GM19397 (cell line): ENCODE results near the gene DNAH6.

Experiments used
- ATAC-seq: cut with Tn5 transposase; IDR thresholded peaks from one replicate; pipeline ENCODE4 v1.9.1; 2021; ENCODE audit warnings: mild to moderate bottlenecking, moderate library complexity; ENCODE audit not compliant: unreplicated experiment

Gene DNAH6

DNA sequence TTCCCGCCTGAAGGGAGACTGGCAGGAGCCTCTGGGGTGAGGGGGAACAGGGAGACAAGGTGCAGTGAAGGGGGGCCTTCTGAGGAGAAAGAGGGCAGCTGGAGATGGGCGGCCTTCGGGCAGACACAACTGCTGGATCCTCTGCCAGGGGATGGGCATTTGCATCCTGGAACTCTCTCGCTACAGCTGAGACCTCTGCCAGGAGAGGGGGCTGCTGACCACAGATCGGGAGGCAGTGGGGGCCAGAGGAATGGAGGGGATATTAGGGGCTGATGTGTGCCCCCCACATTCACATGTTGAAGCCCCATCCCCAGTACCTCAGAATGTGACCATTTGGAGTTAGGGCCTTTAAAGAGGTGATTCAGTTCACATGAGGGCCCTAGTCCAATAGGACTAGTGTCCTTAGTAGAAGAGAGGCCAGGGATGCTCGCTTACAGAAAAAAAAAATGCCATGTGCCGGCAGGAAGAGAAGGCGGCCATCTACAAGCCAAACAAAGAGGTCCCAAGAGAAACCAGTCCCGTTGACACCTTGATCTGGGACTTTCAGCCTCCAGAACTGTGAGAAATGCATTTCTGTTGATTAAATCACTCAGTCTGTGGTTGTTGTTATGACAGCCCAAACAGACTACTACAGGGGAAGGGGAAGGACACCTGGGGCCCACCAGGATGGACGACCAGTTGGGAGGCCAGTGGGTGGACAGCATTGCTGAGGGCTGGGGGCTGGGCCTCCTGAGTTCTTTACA is 314.6 kb downstream of the DNAH6 start:
- ATAC-seq, result no peak

DNA sequence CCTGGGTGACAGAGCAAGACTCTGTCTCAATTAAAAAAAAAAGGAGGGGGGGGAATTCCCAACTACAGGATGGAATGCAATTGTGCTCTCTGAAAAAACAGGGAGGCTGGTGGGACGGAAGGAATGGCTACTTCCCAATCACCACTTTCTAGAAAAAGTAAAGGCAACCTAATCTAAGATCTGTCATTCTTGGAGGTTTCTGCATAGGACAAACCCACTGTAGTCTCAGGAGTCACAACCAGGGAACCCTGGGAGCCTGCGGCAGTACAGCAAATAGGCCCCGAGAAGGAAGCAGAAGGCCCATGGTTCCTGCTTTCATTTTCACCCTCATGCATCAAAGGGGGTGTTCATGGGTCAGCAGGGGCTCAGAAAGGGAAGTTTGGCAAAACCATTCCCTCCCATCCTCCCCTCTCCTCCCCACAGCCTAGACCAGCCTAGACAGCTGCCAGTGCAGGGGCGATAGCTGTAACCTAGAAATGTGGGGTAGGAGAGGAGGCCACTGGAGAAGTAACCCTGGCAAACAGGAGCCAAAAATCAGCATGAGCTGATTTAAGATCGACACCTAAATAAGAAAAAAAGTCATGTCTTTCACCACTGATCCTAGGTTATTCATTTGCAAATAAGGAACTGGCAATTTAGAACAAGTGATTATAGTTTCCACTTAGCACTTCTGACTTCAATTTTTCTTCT is 316.6 kb downstream of the DNAH6 start:
- ATAC-seq, result peak; percentile 78

DNA sequence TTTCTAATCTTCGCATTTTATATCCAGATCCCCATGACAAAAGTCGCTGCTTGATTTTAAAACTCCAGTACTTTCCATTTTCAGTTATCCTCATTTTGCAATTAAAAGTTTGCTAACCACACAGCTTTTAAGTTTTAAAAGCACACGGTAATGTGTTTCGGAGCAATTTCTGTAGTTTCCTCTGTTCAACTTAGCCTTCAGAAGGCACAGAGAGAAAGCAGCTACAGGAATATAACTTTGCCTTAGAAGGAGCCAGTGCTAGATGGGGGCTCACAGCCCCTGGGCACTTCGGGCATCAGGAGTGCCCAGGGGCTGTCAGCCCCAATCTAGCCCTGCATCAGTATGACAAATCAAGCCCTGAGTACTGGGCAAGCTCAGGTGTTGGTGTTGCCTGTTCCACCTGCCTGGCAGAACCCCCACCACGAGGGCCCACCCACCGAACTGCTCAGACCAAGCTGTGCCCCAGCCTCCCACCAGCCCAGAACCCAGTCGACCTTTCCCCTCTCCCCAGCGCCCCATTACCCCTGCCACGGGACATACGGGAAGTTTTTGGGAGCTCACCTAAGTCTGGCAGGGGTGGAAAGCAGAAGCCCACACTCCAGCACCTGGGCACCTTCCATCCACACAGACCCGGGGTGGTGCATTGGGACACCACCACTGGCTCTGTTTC is 317.3 kb downstream of the DNAH6 start:
- ATAC-seq, result no peak

DNA sequence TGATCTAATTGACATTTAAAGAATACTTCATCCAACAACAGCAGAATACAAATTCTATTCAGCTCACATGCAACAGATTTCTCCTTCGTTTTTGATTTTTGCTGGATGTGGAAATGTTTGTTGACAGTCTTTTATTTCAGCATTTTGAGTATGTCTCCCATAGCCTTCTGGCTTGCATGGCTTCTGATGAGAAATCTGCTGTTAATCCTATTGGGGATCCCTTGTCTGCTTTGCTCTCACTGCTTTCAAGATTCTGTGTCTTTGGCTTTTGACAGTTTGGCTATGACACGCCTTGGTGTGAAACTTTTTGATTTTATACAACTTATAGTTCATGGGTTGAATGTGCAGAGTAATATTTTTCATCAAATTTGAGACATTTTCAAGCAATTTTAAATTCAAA is 319.9 kb downstream of the DNAH6 start:
- ATAC-seq, result no peak

DNA sequence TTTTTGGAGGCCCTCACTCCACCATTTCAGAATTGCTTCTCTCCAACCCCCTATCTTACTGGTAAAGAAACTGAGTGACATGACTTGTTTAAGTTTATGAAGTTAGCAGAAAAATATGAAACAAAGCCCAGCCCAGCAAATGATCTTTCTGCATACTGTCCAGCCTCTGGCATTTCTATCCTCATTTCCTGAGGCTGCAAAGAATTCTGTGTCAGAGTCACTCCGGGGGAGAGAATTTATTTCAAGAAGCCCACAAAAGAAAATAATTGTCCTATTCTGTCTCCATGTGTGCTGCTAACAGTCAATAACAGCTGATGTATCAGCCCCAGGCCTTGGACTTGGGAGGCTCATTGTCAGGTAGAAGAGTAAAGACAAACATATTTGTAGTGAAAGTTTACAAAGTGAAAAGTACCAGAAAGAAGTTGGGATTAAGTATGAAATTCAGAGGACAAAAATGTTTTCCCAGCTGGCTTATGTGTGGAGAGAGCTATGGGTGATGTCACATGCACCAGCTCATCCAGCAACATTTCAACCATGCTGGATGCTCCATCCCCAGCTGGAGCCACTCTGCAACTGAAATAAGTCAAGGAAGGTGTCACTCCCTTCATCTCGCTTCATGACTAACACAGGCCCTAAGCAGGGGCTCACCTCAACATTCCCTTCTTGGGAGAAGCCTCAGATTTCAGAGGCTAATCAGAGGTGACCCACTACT is 322.3 kb downstream of the DNAH6 start:
- no peak for ATAC-seq

DNA sequence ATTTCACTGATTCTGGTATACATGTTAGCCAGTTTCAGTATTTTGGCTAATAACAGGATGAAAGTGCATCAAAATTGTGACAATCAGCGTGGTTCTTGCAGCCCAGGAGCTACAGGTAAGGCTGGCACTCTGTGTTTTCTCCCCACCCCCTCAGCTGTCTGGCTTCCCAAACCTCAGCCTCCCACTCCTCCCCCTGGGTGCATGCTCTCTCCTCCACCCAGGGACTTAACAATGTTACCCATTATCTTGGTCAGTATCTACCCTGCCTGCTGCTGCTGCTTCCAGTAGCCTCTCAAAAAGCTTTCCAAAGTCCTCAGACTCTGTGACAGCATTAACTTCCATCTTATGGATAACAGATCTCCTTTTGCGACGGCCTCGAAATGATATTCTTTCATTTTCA is 323.6 kb downstream of the DNAH6 start:
- ATAC-seq, result no peak

DNA sequence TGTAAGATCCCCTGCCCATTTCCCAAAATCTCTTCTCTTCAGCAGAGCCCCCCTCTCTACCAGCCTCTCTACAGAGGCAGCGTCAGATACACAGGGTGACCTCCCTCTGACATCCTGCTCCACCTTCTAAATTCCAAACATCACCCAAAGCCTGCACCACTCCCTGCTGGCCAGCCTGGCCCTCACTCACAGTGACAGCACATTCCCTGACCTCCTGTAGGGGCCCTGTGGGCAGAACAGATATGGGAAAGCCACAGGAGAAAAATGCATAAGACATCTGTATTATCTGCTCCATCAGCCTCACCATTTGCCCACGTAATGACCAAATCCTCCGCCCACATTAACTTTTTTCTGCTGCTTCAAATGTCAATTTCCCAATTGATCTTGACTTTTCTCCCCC is 324.0 kb downstream of the DNAH6 start:
- ATAC-seq, result no peak

DNA sequence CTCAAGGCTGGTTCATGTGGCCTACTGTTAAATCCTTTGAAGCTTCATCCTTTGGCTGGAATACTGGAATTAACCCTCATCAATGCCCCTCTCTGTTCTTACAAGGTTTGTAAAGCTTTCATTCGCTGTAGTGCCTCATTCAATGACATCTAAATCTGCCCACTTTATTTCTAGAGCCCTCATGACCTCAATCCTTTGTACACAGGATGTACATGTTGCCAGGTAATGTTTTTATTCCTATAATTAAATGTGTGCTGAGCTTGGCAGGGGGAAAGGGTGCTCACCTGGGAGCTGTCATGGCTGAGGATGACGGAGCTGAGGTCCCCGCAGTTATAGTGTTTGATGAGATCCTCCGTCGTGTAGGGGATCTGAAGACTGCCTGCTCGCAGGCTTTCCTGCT is 325.3 kb downstream of the DNAH6 start:
- no peak for ATAC-seq

DNA sequence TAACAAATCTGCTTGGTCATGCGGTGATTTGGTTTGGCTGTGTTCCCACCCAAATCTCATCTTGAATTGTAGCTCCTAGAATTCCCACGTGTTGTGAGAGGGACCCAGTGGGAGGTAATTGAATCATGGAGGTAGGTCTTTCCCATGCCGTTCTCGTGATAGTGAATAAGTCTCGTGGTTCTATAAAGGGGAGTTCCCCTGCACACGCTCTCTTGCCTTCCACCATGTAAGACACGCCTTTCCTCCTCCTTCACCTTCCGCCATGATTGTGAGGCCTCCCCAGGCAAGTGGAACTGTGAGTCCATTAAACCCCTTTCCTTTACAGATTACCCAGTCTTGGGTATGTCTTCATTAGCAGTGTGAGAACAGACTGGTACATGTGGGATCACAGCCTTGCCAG is 327.8 kb downstream of the DNAH6 start:
- no peak for ATAC-seq

DNA sequence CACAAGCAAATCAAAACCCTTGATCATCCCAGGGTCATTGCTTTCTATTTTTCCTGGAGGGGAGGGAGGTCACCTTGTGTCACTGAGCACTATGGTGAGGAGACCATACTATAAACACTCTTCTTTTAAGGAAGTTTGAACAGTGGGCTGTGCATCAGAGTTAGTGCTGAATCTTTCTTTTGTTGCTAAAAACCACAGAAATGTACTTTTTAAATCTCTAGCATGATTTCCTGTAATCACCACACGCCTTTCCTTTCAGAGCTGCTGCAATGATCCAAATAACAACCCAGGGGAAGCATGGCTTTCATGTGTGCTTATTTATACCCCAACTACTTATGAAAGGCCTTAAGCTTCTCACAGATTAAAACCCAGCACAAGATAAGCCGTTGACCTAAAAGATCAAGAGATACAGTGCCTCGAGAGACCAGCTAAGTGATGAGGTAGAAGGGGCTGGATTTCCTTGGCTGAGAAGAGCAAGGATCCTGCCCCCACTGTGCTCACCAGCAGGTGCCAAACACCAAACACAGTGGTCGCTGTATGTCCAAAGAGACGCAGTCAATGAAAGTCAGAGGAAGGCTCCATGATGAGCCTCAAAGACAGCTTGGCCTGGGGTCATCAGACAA is 329.9 kb downstream of the DNAH6 start:
- no peak for ATAC-seq

DNA sequence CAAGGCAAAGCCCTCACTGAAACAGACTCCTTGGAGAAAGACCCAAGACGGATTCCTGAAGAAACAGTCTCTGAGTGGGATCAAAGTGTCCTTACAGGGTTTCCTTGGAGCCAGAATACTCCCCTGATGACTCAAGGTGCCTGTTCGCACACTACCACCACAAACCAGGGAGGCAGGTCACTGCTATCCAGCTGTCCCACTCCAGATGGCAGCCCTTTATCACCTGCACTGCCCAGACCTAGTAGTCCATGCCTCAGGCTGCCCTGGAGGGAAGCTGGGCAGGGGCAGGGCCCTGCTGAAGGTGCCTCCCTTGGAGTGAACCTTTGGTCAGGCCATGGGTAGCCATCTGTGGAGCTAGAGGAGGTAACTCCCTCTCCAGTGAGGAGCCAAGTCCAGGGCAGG is 330.4 kb downstream of the DNAH6 start:
- ATAC-seq, result no peak

DNA sequence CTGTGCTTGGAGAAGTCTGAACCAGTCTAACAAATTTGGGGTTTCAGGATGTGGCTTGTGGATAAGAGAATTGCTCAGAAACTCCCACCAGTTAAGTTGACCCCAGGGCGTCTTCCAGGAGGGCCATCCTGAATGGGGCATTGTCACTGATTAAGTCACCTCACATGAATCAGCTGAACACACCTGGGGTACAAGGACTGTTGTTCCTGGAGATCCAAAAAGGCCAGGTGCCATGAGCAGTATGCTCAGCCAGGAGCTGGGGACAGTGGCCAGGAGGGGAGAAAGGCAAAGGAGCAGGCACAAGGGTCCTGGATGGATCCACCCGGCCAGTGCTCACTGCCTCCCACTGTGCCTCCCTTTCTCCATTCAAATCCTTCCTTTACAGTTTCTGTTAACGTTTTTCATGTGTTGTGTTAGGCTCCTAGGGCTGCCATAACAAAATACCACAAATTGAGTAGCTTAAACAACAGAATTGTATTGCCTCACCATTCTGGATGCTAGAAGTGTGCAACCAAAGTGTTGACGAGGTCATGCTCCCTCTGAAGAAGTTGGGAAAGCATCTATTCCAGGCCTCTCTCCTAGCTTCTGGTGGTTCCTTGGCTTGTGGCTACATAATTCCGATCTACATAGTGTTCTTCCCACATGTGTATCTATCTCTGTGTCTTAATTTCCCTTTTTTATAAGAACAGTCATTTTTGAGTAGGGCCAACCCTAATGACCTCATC is 331.2 kb downstream of the DNAH6 start:
- ATAC-seq, result no peak

DNA sequence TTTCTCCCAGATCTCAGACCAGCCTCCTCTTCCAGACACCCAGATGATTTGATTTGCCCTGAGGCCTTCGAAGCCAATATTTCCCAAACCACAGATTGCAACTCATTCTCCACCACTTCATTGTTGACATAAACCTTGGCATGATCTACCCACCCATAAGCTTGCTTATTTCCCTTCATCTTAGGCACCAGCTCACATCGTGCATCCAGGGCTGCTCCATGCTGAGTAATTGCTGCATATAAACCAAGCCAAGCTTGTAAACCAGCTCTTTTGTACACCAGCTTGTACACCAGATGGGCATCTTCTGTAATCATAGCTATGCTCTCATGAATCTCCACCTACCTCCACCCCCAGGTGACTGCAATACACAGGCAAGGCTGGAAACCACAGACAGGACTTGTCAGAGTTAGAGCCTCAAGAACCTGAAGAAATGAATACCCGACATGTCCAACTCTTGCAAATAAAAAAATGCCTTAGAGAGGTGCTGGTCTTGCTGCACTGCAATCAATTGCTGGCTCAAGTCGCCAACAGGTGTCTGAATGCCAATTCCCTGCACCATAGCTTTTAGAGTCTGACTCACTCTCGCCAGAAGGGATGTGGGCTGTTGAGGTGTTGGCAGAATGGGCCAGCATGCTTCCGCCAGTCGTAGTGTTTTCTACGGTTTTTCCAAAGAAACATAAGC is 333.1 kb downstream of the DNAH6 start:
- no peak for ATAC-seq

DNA sequence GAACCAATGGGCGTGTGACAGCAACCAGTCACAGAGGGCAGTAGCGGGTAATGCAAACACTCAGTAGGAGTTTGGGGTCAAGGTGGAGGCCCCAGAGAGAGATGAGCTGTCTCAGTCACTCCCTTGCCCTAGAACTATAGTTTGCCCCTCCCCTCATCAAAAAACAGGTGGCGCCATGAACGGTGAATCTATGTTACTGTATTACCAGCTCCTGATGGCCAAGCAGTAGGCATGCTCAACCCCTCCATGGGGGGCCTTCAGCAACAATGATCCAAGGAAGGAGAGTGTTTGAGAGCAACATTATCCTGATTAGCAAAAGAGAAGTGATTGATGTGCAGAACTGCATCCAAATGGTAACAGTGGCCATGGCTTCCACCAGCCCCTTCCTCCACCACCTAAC is 334.2 kb downstream of the DNAH6 start:
- no peak for ATAC-seq

DNA sequence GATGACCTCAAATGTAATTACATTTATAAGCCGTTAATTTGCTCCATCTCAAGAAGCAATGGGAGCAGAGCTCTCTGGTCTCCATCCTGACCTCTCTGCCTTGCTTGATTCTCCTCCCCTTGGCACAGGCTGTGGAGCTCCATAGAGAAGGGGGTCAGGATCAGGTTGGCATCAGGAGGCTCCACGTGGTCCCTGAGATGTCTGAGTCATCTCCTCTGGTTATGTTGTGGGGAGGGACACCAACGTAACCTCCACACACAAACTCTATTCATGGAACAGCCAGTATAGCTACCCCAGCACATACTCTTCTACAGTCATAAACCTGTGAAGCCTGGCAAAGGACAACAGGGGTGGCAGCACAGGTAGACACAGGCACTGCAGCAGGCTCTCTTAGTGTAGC is 335.6 kb downstream of the DNAH6 start:
- ATAC-seq, result no peak

DNA sequence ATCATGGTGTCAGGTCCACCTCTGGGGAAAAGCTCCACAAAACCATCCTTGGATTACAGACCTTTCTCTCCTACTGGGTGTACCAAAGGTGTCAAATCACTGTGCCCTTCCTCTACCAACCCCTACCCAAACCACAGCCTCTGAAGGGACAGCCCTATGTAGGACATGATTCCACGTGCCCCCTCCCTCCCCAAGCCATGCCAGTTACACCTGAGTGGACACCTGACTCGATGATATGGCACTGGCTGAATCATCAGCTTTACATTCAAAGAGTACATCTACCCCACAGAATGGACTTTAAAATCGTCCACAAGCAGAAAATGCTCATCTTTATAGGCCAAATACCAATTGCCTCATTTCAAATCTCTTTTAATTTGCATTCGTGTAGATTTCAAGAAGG is 338.6 kb downstream of the DNAH6 start:
- no peak for ATAC-seq

DNA sequence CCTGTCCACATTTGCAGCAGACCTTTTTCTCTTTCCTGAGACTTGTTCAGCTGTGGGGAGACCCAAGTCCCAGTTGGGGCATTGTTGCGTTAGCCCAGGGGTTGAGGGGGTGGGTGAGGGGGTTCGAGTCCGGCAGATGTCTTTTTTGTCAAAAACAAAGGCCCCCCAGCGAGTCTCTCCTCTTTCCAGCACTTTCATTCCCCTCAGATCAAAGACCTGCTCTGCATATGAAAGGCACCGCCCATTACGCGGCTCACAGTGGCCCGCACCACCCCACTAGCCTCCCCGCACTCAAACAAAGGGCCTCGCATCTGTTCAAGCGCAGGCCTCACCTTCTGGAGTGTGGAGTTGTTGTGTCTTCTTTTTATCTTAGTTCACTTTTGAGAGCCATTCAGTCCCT is 339.4 kb downstream of the DNAH6 start:
- ATAC-seq, result no peak

DNA sequence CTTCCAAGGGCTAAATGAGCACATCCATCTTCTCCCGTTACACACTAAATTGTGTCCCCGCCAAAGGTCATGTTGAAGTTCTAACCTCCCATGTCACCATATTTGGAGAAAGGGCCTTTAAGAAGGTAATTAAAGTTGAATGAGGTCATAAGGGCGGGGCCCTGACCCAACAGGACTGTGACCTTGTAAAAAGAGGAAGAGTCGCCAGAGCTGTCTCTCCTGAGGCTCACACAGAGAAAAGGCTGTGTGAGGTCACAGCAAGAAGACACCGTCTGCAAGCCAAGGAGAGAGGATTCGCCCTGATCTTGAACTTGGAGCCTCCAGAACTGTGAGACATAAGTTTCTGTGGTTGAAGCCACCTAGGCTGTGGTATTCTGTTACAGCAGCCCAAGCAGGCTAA is 340.5 kb downstream of the DNAH6 start:
- peak; percentile 46 for ATAC-seq

DNA sequence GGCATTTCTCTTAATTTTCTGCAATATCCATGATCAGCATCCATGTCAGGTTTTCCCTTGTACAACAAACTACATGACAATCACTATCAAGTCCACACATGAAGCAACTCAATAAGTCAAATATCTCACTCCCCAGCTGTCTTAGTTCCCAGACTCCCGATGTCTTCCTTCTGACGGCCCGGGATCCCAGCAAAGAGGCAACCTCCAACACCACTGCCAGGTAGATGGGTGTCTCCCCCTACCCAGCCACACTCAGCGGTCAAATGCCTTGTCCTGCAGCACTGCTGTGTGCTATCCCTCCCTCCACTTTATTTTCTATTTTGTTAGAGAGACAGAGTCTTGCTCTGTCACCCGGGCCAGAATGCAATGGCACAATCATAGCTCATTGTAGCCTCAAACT is 341.3 kb downstream of the DNAH6 start:
- ATAC-seq, result no peak

DNA sequence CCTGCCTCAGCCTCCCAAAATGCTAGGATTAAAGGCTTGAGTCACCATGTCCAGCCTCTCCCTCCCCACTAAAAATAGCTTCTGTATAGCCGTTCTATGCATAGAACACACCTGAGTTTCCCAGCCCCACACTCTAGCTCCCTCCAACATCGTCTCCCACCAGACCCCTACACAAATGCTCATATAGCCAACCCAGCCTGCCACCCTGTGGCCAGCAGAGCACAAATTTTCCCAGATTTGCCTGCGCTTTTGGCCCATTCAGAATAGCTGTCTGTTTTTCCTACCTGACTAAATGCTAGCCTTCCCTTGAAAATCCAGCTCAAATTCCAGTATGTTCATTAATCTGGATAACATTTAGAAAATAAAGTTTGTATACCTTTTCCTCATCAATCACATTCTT is 341.8 kb downstream of the DNAH6 start:
- no peak for ATAC-seq
